ENCODE results near the gene CYP4F3. TPM values are rescaled to one million over a fixed set of nuclear protein-coding genes. Genes with fewer than 3 reads are reported as not detected.

CYP4F3 gene
- polyA plus RNA-seq, 1 donor, result 6.1 TPM

GRCh38 chr19:15614507-15615379 lies 26.0 kb upstream of the CYP4F3 start, which contains the start of gene CYP4F8:
CYP4F8 (plus strand) TSS chr19:15615218; CDS start chr19:15615617, 399 bp downstream.
- Histone ChIP-seq H3K27me3 (ENCODE audit: control insufficient read depth, insufficient read depth, low read length) (no peaks in the 10 kb centered on the region), H3K9me3 (ENCODE audit: control insufficient read depth, low read depth, low read length) (no peaks in the 10 kb centered on the region), H3K4me3 (ENCODE audit: low read length) (no peak within 1 kb of the TSS), H3K36me3 (ENCODE audit: control insufficient read depth, insufficient read depth, low read length) (no peaks in the 10 kb centered on the region), H3K27ac (ENCODE audit: low read length) (no peak within 1 kb of the TSS), H3K4me1 (ENCODE audit: control insufficient read depth, insufficient read depth, low read length) (no peaks in the 10 kb centered on the region)
- no CpG with 5 or more reads among the region's 8 CpGs for WGBS (ENCODE audit: insufficient coverage, low lambda C conversion rate)
- DNase-seq, result no peak

GRCh38 chr19:15615526-15615925 lies 25.2 kb upstream of the CYP4F3 start:
- Histone ChIP-seq H3K27me3 (ENCODE audit: control insufficient read depth, insufficient read depth, low read length) (no peaks in the 10 kb centered on the region), H3K27ac (ENCODE audit: low read length) (no peak overlapping the region), H3K36me3 (ENCODE audit: control insufficient read depth, insufficient read depth, low read length) (no peaks in the 10 kb centered on the region), H3K9me3 (ENCODE audit: control insufficient read depth, low read depth, low read length) (no peaks in the 10 kb centered on the region), H3K4me1 (ENCODE audit: control insufficient read depth, insufficient read depth, low read length) (no peaks in the 10 kb centered on the region), H3K4me3 (ENCODE audit: low read length) (no peak overlapping the region)
- WGBS (ENCODE audit: insufficient coverage, low lambda C conversion rate), result 77% methylated on average over 2 of the region's 14 CpGs
- DNase-seq, result no peak

- WGBS (ENCODE audit: insufficient coverage, low lambda C conversion rate), result no CpG with 5 or more reads among the region's 4 CpGs
- H3K36me3 ChIP-seq (ENCODE audit: control insufficient read depth, insufficient read depth, low read length), result no peaks in the 10 kb centered on the region
- no peak overlapping the region for H3K27ac ChIP-seq (ENCODE audit: low read length)
These were observed 24.5 kb upstream of the CYP4F3 start for GRCh38 chr19:15616183-15616582.

GRCh38 chr19:15616627-15617270 lies 23.9 kb upstream of the CYP4F3 start:
- Histone ChIP-seq H3K36me3 (ENCODE audit: control insufficient read depth, insufficient read depth, low read length) (no peaks in the 10 kb centered on the region), H3K4me3 (ENCODE audit: low read length) (no peak overlapping the region), H3K27me3 (ENCODE audit: control insufficient read depth, insufficient read depth, low read length) (no peaks in the 10 kb centered on the region), H3K4me1 (ENCODE audit: control insufficient read depth, insufficient read depth, low read length) (no peaks in the 10 kb centered on the region), H3K9me3 (ENCODE audit: control insufficient read depth, low read depth, low read length) (no peaks in the 10 kb centered on the region), H3K27ac (ENCODE audit: low read length) (no peak overlapping the region)
- WGBS (ENCODE audit: insufficient coverage, low lambda C conversion rate), result no CpG with 5 or more reads among the region's 7 CpGs
- no peak for DNase-seq

More at GRCh38 chr19:15616183-15616582, 24.5 kb upstream of the CYP4F3 start:
- H3K4me3 ChIP-seq (ENCODE audit: low read length), result no peak overlapping the region
- H3K4me1 ChIP-seq (ENCODE audit: control insufficient read depth, insufficient read depth, low read length), result no peaks in the 10 kb centered on the region
- no peaks in the 10 kb centered on the region for H3K9me3 ChIP-seq (ENCODE audit: control insufficient read depth, low read depth, low read length)
- no peak for DNase-seq
- no peaks in the 10 kb centered on the region for H3K27me3 ChIP-seq (ENCODE audit: control insufficient read depth, insufficient read depth, low read length)

GRCh38 chr19:15618321-15618720 lies 22.4 kb upstream of the CYP4F3 start:
- Histone ChIP-seq H3K27ac (ENCODE audit: low read length) (no peak overlapping the region), H3K36me3 (ENCODE audit: control insufficient read depth, insufficient read depth, low read length) (no peaks in the 10 kb centered on the region), H3K4me1 (ENCODE audit: control insufficient read depth, insufficient read depth, low read length) (no peaks in the 10 kb centered on the region), H3K27me3 (ENCODE audit: control insufficient read depth, insufficient read depth, low read length) (no peaks in the 10 kb centered on the region), H3K9me3 (ENCODE audit: control insufficient read depth, low read depth, low read length) (no peaks in the 10 kb centered on the region), H3K4me3 (ENCODE audit: low read length) (no peak overlapping the region)
- no peak for DNase-seq
- WGBS (ENCODE audit: insufficient coverage, low lambda C conversion rate), result no CpG with 5 or more reads among the region's 5 CpGs

- Histone ChIP-seq H3K27me3 (ENCODE audit: control insufficient read depth, insufficient read depth, low read length) (no peaks in the 10 kb centered on the region), H3K27ac (ENCODE audit: low read length) (no peak overlapping the region), H3K9me3 (ENCODE audit: control insufficient read depth, low read depth, low read length) (no peaks in the 10 kb centered on the region), H3K4me1 (ENCODE audit: control insufficient read depth, insufficient read depth, low read length) (no peaks in the 10 kb centered on the region), H3K36me3 (ENCODE audit: control insufficient read depth, insufficient read depth, low read length) (no peaks in the 10 kb centered on the region), H3K4me3 (ENCODE audit: low read length) (no peak overlapping the region)
- no peak for DNase-seq
- no CpG with 5 or more reads among the region's 1 CpG for WGBS (ENCODE audit: insufficient coverage, low lambda C conversion rate)
These were observed 18.9 kb upstream of the CYP4F3 start for GRCh38 chr19:15621801-15622200.

GRCh38 chr19:15622991-15623390 lies 17.7 kb upstream of the CYP4F3 start:
- DNase-seq, result no peak
- H3K4me3 ChIP-seq (ENCODE audit: low read length), result no peak overlapping the region
- H3K27me3 ChIP-seq (ENCODE audit: control insufficient read depth, insufficient read depth, low read length), result no peaks in the 10 kb centered on the region
- no peaks in the 10 kb centered on the region for H3K4me1 ChIP-seq (ENCODE audit: control insufficient read depth, insufficient read depth, low read length)
- no peaks in the 10 kb centered on the region for H3K36me3 ChIP-seq (ENCODE audit: control insufficient read depth, insufficient read depth, low read length)
- H3K27ac ChIP-seq (ENCODE audit: low read length), result no peak overlapping the region
- WGBS (ENCODE audit: insufficient coverage, low lambda C conversion rate), result no CpG with 5 or more reads among the region's 11 CpGs
- no peaks in the 10 kb centered on the region for H3K9me3 ChIP-seq (ENCODE audit: control insufficient read depth, low read depth, low read length)

GRCh38 chr19:15623711-15624318 lies 16.9 kb upstream of the CYP4F3 start:
- WGBS (ENCODE audit: insufficient coverage, low lambda C conversion rate), result no CpG with 5 or more reads among the region's 9 CpGs
- no peaks in the 10 kb centered on the region for H3K9me3 ChIP-seq (ENCODE audit: control insufficient read depth, low read depth, low read length)
- H3K36me3 ChIP-seq (ENCODE audit: control insufficient read depth, insufficient read depth, low read length), result no peaks in the 10 kb centered on the region
- H3K4me3 ChIP-seq (ENCODE audit: low read length), result no peak overlapping the region
- H3K27ac ChIP-seq (ENCODE audit: low read length), result no peak overlapping the region
- peaks cover under 1% of the 10 kb centered on the region for H3K4me1 ChIP-seq (ENCODE audit: control insufficient read depth, insufficient read depth, low read length)
- DNase-seq, result no peak
- H3K27me3 ChIP-seq (ENCODE audit: control insufficient read depth, insufficient read depth, low read length), result no peaks in the 10 kb centered on the region

GRCh38 chr19:15628236-15629002 lies 12.3 kb upstream of the CYP4F3 start:
- Histone ChIP-seq H3K27ac (ENCODE audit: low read length) (no peak overlapping the region), H3K27me3 (ENCODE audit: control insufficient read depth, insufficient read depth, low read length) (no peaks in the 10 kb centered on the region), H3K9me3 (ENCODE audit: control insufficient read depth, low read depth, low read length) (no peaks in the 10 kb centered on the region), H3K4me3 (ENCODE audit: low read length) (peak overlapping the region; percentile 28), H3K4me1 (ENCODE audit: control insufficient read depth, insufficient read depth, low read length) (peaks cover 3% of the 10 kb centered on the region), H3K36me3 (ENCODE audit: control insufficient read depth, insufficient read depth, low read length) (no peaks in the 10 kb centered on the region)
- DNase-seq, result no peak
- no CpG with 5 or more reads among the region's 22 CpGs for WGBS (ENCODE audit: insufficient coverage, low lambda C conversion rate)
